CD1c-positive myeloid dendritic cell (primary cell): ENCODE measurements around the gene PPP1R7.

Experiments
- DNase-seq: peaks from one replicate; pipeline ENCODE4 v3.0.0-alpha.2; 2016; ENCODE audit errors: extremely low spot score

The PPP1R7 gene

GRCh38 chr2:241161646-241162281 is 11.5 kb downstream of the PPP1R7 start:
- peak; percentile 65 for DNase-seq

- no peak for DNase-seq
Observed at GRCh38 chr2:241163601-241164118, 13.4 kb downstream of the PPP1R7 start.

DNA sequence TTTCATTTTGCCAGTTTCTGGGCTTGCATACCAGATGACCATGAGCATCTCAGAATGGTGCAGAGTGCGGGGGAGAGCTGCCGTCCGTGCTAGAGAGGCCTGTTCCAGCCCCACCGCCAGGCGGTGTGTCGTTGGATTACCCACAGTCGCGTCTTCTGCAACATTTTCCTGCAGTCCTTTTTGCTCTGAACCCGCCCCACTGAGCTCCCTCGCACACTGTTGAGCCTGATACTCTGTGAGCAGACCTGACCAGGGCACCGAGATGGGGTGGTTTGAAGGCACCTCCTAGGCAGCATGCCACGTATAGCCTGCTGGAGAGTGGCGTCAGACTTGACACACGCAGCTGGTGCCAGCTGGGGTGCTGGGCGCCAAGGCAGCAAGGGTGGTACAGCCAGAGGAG is 18.1 kb downstream of the PPP1R7 start:
- no peak for DNase-seq

- no peak for DNase-seq
Observed at GRCh38 chr2:241173557-241173956, 23.3 kb downstream of the PPP1R7 start.

- no peak for DNase-seq
Observed at GRCh38 chr2:241177526-241178334, 27.5 kb downstream of the PPP1R7 start.

DNA sequence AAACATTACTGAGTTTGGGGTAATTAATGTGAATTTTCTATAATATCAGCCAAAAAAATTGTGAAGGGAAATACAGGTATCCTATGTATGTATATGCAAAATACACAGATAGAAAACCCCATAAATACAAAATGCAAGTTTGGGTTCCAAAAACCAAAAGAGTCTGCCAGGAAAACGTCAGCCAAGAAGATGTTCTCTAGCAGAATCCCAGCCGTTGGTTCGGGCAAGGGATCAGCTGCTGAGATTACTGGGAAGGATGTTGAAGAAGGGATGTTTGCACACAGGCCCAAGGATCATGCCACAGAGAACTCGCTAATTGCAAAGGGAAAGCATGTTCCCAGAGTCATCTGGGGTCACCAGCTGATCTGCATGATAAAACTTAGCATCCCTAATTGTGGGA is 28.7 kb downstream of the PPP1R7 start:
- DNase-seq = no peak

DNA sequence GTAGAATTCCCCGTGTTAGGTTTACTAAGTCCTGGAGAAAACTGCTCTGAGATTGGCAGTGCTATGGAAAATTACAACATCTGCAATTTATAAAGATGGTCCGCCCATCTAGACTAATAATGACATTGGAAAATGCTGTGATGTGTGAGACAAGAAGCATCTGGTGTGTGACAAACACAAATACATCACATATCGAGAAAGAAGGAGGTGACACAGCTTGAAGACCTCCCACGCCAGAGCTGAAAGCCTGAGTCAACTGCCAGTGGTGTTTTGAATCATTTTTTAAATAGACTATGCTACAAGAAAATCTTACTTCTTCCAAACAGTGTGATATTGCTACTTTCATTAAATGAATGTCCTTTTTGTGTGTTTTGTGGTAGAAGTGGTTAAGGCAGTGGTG is 29.6 kb downstream of the PPP1R7 start:
- DNase-seq = no peak

DNA sequence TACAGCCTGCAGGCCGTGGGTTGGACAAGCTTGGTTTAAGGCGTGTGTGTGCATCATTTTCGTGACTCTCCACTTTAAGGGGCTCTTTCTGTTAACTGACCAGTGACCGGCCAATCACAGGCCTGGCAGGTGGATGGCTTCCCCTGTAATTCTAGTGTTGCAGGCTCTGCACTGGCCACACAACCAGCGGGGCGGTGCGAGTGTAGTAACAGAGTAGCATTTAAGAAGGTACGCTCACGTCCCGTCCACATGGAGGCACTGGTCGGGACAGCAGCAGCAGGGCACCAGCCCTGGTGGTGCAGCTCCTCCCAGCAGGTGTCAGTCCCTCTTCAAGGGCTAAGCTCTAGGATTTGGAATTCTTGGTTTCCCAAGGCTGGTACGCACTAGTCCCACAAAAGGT is 30.2 kb downstream of the PPP1R7 start:
- DNase-seq = no peak

DNA sequence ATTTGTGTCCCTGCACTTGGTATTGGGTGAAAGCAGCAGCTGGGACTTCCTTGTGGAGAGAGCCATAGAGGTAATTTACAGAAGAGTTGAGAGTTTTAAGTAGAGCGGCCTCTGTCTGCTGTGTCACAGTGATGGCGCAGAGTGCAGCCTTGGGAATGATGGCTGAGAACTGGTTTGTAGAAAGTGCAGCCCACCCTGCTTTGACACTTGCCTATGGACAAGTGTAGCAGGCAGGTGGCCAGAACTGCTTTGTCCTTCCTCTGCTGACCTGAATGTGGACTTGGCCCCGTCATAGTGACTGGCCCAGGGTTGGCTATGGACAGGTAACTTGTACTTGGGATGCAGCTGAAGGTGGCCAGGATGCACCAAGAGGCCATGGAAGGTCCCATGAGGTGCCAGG is 31.9 kb downstream of the PPP1R7 start:
- no peak for DNase-seq

GRCh38 chr2:241182531-241183133 is 32.4 kb downstream of the PPP1R7 start:
- DNase-seq = no peak

- no peak for DNase-seq
Observed at GRCh38 chr2:241183221-241183620, 33.0 kb downstream of the PPP1R7 start.

- no peak for DNase-seq
Observed at GRCh38 chr2:241184901-241185300, 34.6 kb downstream of the PPP1R7 start.

DNA sequence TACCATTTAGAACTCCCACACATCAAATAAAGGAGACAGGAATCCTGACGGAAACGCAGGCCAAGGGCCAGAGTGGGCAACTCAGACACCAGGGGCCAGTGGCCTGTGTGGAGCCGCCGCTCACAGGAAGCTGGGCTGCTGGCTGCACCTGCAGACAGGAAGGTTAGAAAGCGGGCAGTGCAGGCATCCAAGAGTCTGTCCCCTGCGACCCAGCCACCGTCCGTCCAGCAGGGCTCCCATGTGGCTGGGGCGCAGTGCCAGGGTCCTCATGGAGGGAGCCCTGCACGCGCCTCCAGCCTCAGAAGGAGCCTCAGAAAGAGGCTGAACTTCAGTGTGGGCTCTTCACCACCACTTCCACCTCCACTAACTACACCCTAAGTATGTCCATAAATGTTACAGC is 35.7 kb downstream of the PPP1R7 start:
- DNase-seq = no peak

- no peak for DNase-seq
Observed at GRCh38 chr2:241187101-241187917, 37.0 kb downstream of the PPP1R7 start.

DNA sequence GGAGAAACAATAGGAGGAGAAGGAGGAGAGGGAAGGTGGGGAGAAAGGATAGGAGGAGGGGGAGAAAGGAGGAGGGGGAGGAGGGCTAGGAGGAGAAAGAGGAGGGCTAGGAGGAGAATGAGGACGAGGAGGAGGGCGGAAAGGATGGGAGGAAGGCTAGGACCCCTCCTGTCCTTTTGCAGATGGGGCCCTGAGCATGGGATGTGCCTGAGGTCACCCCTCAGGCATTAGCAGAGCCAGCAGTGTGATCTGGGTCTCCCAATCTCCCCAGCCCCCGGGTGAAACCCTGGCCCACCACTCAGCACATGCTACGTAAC is 37.6 kb downstream of the PPP1R7 start:
- no peak for DNase-seq

GRCh38 chr2:241188361-241189092 is 38.3 kb downstream of the PPP1R7 start, which contains the start of gene ANO7:
Gene ANO7, plus strand, starts transcription at chr2:241188677. Its CDS starts 1,387 bp downstream, at chr2:241190064.
- DNase-seq = no peak

DNA sequence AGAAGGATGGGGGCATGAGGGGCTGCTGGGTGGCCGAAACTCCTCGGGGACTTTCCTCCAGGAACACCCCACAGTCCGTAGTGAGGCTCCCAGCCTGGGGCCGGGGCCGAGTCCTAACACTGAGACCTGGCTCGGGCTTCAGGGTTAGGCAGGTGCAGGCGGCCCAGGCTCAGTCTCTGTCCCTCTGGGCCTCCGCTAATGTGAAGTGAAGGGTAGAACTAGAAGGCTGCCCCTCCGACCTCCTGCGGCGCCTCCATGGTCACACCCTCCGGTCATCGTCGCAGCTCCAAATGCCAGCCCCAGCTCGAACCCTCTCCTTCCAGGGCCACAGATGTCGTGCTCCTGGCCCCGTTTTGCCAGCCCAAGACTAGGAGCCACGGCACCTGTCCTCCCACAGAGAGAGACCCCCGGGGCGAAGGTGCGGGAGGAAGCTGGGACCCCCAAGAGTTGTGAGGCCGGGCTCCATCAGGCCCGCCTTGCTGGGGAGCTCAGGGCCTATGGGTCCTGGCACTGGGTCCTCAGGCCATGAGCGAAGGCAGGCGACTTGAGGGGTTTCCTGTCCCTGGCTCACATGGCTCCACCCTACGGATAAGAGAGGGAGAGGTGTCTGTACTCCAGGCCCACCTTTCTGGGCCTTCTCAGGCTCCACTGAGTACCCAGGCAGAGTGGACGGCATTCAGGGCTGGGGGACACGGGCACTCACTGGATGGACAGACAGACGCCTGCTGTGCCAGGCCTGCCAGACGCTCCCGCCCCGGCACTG is 39.0 kb downstream of the PPP1R7 start:
- no peak for DNase-seq

DNA sequence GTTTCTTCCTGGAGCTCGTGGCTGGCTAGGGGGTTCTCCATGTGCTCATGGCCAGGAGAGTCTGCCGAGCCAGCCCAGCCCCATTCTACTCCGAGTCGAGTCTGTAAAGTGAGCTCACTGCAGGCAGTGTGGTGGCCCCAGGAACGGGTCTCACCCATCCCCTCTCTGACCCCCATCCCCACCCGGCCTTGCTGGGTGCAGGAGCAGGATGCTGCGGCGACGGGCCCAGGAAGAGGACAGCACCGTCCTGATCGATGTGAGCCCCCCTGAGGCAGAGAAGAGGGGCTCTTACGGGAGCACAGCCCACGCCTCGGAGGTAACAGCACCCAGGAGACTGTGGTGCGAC is 39.6 kb downstream of the PPP1R7 start:
- no peak for DNase-seq

DNA sequence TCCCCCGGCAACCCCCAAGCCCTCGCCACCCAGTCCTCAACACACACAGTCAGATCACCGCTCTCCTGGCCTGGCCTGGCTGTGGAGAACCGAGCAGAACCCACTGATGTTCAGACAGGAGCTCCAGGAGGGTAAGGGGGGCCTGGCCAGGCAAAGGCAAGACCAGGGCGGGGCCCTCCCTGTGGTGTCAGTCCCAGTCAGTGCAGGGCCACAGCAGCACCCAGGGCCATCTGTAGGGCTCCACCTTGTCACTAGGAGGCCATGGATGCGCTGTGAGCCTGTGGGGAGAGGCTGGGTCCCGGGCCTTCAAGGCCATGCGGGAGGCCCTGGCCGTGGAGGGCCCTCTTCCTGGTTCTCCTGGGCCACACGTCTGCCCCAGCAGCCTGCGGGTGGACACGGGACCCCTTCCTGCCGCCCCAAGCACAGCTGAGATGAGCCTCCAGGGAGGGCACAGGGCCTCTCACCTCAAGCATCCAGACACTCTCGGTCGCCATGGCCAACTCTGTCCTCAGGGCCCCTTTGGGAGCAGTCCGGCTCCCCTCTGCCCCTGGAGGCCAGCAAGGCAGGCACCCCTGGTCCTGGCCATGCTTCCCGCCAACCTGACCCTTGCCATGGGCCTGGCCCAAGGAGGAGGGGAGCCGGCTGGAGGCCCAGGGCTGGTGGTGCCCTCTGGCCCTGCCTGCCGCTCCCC is 40.2 kb downstream of the PPP1R7 start:
- no peak for DNase-seq

GRCh38 chr2:241191081-241191480 is 40.8 kb downstream of the PPP1R7 start:
- DNase-seq = no peak
